HepG2 (cell line): ENCODE data around the gene BPIFB2. TPM values are rescaled to one million over a fixed set of nuclear protein-coding genes. Genes with fewer than 3 reads are reported as not detected.
A peak's percentile ranks its signal among the peaks of the same experiment; 100 is the strongest.

ENCODE experiments used
- FOXA1 ChIP-seq, 2 experiments: fragments of 450-650 bp in 1 of 2; sonication (generic) in 1 of 2; formaldehyde crosslinking in 1 of 2; IDR thresholded peaks; 2 replicates each; pipeline versions ENCODE4 v1.4.0 to v1.6.1; 2016 to 2020; ENCODE audit warnings: missing genetic modification reagents in 1 of 2
- HHEX ChIP-seq: IDR thresholded peaks from 2 replicates; pipeline ENCODE4 v1.6.1; 2016; ENCODE audit warnings: control low read depth
- KDM1A ChIP-seq: IDR thresholded peaks from 2 replicates; pipeline ENCODE4 v1.6.1; 2016; ENCODE audit warnings: missing compliant biosample characterization
- MAZ ChIP-seq, 2 experiments: sonication (generic) in 1 of 2; formaldehyde crosslinking in 1 of 2; IDR thresholded peaks; 2 replicates each; pipeline versions ENCODE4 v1.5.0 to v1.6.1; 2012 to 2020; ENCODE audit warnings: low read depth in 2 of 2, mild to moderate bottlenecking in 2 of 2, borderline replicate concordance in 1 of 2, improper control_type of control experiment in 1 of 2, low read length in 1 of 2, missing genetic modification reagents in 1 of 2, moderate library complexity in 1 of 2
- POLR2AphosphoS2 ChIP-seq: IDR thresholded peaks from 2 replicates; pipeline ENCODE4 v1.6.1; 2011; ENCODE audit warnings: low read depth, low read length, improper control_type of control experiment
- SCMH1 ChIP-seq: sonication (generic); formaldehyde crosslinking; IDR thresholded peaks from 2 replicates; pipeline ENCODE4 v1.9.0; 2021; ENCODE audit warnings: missing genetic modification reagents, mild to moderate bottlenecking, borderline replicate concordance
- ZFY ChIP-seq: sonication (generic); formaldehyde crosslinking; IDR thresholded peaks from 2 replicates; pipeline ENCODE4 v1.4.0; 2020; ENCODE audit warnings: missing genetic modification reagents
- ZNF124 ChIP-seq: sonication (generic); formaldehyde crosslinking; IDR thresholded peaks from 2 replicates; pipeline ENCODE4 v1.4.0; 2020; ENCODE audit warnings: missing genetic modification reagents
- ZNF619 ChIP-seq: sonication (generic); formaldehyde crosslinking; IDR thresholded peaks from 2 replicates; pipeline ENCODE4 v1.4.0; 2020; ENCODE audit warnings: mild to moderate bottlenecking, missing genetic modification reagents
- ZNF652 ChIP-seq: IDR thresholded peaks from 2 replicates; pipeline ENCODE4 v1.6.1; 2016; ENCODE audit warnings: low read depth, borderline replicate concordance
- ZNF7 ChIP-seq: IDR thresholded peaks from 2 replicates; pipeline ENCODE4 v1.6.1; 2016; ENCODE audit warnings: missing biosample characterization, missing genetic modification reagents
- ZNF746 ChIP-seq: sonication (generic); formaldehyde crosslinking; IDR thresholded peaks from 2 replicates; pipeline ENCODE4 v1.8.0; 2022; ENCODE audit warnings: mild to moderate bottlenecking, missing genetic modification reagents
- ZNF773 ChIP-seq: sonication (generic); formaldehyde crosslinking; IDR thresholded peaks from 2 replicates; pipeline ENCODE4 v1.4.0; 2020; ENCODE audit warnings: missing genetic modification reagents, borderline replicate concordance
- ZNF883 ChIP-seq: sonication (generic); formaldehyde crosslinking; IDR thresholded peaks from 2 replicates; pipeline ENCODE4 v1.5.1; 2020; ENCODE audit warnings: mild to moderate bottlenecking, missing genetic modification reagents; ENCODE audit errors: not compliant biosample characterization
- polyA plus RNA-seq, 8 experiments: library from polyadenylated mRNA; depleted of rRNA in 3 of 8; stranded (reverse) in 7 of 8; unstranded in 1 of 8; fragments of >200 nt; fragmentation: Illumina TruSeq in 4 of 8; extraction: Trizol in 4 of 8; gene quantifications; 2 replicates each; pipeline versions ENCODE4 v1.2.1 to v1.2.3, GENCODE V29; 2011 to 2016; ENCODE audit warnings: low read depth in 4 of 8, missing spikeins in 1 of 8, mixed read lengths in 1 of 8; ENCODE audit not compliant: insufficient read depth in 1 of 8
- total RNA-seq, 5 experiments: library from RNA; depleted of rRNA; stranded (reverse); fragments of >200 nt; fragmentation: Illumina TruSeq; extraction: Trizol; gene quantifications; 2 replicates each; pipeline ENCODE4 v1.2.3, GENCODE V29; 2016; ENCODE audit warnings: low read depth in 1 of 5
- TF ChIP-seq, protein P1 (sequence below): sonication (generic); formaldehyde crosslinking; conservative IDR thresholded peaks from 2 replicates; pipeline ENCODE4 v1.4.0; 2020; ENCODE audit warnings: missing genetic modification reagents
- TF ChIP-seq, protein P2 (sequence below): sonication (generic); formaldehyde crosslinking; IDR thresholded peaks from 2 replicates; pipeline ENCODE4 v1.4.0; 2020; ENCODE audit warnings: mild to moderate bottlenecking, missing genetic modification reagents
- TF ChIP-seq, protein P3 (sequence below): sonication (generic); formaldehyde crosslinking; IDR thresholded peaks from 2 replicates; pipeline ENCODE4 v1.5.0; 2020; ENCODE audit warnings: missing genetic modification reagents, mild to moderate bottlenecking, borderline replicate concordance
- TF ChIP-seq, protein P4 (sequence below): sonication (generic); formaldehyde crosslinking; IDR thresholded peaks from 2 replicates; pipeline ENCODE4 v1.4.0; 2020; ENCODE audit warnings: missing genetic modification reagents

Gene BPIFB2
- total and polyA plus RNA-seq, 2 of the 13 experiments (the other 11 are each of a cell fraction or from before 2014, with no cell fraction given) = 54.5 to 902 TPM

GRCh38 chr20:33023439-33024242 is 16.1 kb downstream of the BPIFB2 start (continued):
- TF ChIP-seq, protein P1, sequence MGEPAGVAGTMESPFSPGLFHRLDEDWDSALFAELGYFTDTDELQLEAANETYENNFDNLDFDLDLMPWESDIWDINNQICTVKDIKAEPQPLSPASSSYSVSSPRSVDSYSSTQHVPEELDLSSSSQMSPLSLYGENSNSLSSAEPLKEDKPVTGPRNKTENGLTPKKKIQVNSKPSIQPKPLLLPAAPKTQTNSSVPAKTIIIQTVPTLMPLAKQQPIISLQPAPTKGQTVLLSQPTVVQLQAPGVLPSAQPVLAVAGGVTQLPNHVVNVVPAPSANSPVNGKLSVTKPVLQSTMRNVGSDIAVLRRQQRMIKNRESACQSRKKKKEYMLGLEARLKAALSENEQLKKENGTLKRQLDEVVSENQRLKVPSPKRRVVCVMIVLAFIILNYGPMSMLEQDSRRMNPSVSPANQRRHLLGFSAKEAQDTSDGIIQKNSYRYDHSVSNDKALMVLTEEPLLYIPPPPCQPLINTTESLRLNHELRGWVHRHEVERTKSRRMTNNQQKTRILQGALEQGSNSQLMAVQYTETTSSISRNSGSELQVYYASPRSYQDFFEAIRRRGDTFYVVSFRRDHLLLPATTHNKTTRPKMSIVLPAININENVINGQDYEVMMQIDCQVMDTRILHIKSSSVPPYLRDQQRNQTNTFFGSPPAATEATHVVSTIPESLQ = no peak
- TF ChIP-seq ZNF773 = no peak
- TF ChIP-seq ZNF619 (CRISPR knock-in tag) = no peak
- no peak for TF ChIP-seq ZNF7
- TF ChIP-seq FOXA1 (IDR thresholded peaks at IDR 0.05) = no peak
- no peak for TF ChIP-seq FOXA1 (CRISPR knock-in tag; IDR thresholded peaks at IDR 0.05)
- TF ChIP-seq ZNF883 (CRISPR knock-in tag) = peak; percentile 69
- TF ChIP-seq HHEX (CRISPR knock-in tag) = no peak
- TF ChIP-seq, protein P2, sequence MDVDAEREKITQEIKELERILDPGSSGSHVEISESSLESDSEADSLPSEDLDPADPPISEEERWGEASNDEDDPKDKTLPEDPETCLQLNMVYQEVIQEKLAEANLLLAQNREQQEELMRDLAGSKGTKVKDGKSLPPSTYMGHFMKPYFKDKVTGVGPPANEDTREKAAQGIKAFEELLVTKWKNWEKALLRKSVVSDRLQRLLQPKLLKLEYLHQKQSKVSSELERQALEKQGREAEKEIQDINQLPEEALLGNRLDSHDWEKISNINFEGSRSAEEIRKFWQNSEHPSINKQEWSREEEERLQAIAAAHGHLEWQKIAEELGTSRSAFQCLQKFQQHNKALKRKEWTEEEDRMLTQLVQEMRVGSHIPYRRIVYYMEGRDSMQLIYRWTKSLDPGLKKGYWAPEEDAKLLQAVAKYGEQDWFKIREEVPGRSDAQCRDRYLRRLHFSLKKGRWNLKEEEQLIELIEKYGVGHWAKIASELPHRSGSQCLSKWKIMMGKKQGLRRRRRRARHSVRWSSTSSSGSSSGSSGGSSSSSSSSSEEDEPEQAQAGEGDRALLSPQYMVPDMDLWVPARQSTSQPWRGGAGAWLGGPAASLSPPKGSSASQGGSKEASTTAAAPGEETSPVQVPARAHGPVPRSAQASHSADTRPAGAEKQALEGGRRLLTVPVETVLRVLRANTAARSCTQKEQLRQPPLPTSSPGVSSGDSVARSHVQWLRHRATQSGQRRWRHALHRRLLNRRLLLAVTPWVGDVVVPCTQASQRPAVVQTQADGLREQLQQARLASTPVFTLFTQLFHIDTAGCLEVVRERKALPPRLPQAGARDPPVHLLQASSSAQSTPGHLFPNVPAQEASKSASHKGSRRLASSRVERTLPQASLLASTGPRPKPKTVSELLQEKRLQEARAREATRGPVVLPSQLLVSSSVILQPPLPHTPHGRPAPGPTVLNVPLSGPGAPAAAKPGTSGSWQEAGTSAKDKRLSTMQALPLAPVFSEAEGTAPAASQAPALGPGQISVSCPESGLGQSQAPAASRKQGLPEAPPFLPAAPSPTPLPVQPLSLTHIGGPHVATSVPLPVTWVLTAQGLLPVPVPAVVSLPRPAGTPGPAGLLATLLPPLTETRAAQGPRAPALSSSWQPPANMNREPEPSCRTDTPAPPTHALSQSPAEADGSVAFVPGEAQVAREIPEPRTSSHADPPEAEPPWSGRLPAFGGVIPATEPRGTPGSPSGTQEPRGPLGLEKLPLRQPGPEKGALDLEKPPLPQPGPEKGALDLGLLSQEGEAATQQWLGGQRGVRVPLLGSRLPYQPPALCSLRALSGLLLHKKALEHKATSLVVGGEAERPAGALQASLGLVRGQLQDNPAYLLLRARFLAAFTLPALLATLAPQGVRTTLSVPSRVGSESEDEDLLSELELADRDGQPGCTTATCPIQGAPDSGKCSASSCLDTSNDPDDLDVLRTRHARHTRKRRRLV (CRISPR knock-in tag) = no peak
- TF ChIP-seq ZNF652 (CRISPR knock-in tag) = no peak
- TF ChIP-seq, protein P3, sequence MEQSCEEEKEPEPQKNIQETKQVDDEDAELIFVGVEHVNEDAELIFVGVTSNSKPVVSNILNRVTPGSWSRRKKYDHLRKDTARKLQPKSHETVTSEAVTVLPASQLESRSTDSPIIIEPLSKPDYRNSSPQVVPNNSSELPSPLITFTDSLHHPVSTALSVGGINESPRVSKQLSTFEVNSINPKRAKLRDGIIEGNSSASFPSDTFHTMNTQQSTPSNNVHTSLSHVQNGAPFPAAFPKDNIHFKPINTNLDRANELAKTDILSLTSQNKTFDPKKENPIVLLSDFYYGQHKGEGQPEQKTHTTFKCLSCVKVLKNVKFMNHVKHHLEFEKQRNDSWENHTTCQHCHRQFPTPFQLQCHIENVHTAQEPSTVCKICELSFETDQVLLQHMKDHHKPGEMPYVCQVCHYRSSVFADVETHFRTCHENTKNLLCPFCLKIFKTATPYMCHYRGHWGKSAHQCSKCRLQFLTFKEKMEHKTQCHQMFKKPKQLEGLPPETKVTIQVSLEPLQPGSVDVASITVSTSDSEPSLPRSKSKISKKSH = no peak
- no peak for TF ChIP-seq KDM1A (CRISPR knock-in tag)
- peak; percentile 45; the same call in 1 of the 2 replicates for TF ChIP-seq POLR2AphosphoS2
- TF ChIP-seq ZNF746 = no peak
- TF ChIP-seq SCMH1 (CRISPR knock-in tag) = no peak
- TF ChIP-seq MAZ (IDR thresholded peaks at IDR 0.05; ENCODE audit: borderline replicate concordance, low read depth, low read length) = no peak
- TF ChIP-seq MAZ (CRISPR knock-in tag; IDR thresholded peaks at IDR 0.05; ENCODE audit: low read depth) = 0 out of 2 replicates have a peak, but pooled peaks have one; percentile 39
- TF ChIP-seq ZNF124 (CRISPR knock-in tag) = 0 out of 2 replicates have a peak, but pooled peaks have one; percentile 16
- TF ChIP-seq, protein P4, sequence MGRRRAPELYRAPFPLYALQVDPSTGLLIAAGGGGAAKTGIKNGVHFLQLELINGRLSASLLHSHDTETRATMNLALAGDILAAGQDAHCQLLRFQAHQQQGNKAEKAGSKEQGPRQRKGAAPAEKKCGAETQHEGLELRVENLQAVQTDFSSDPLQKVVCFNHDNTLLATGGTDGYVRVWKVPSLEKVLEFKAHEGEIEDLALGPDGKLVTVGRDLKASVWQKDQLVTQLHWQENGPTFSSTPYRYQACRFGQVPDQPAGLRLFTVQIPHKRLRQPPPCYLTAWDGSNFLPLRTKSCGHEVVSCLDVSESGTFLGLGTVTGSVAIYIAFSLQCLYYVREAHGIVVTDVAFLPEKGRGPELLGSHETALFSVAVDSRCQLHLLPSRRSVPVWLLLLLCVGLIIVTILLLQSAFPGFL (CRISPR knock-in tag) = no peak
- no peak for TF ChIP-seq ZFY (CRISPR knock-in tag)
